Inflammatory macrophage (primary cell): ENCODE results near the gene ROMO1.
"Not testable (repeated sequence)": the region's sequence is repeated elsewhere in the genome, so short reads cannot be mapped to it uniquely, and the experiment has no call there.

Experiments used
- DNase-seq, 2 donors: peaks; one replicate each; pipeline ENCODE4 v3.0.0-alpha.2; 2020 to 2022

The ROMO1 gene

GRCh38 chr20:35681960-35682359 is 17.2 kb upstream of the ROMO1 start:
- no peak for DNase-seq

GRCh38 chr20:35685368-35685767 is 13.8 kb upstream of the ROMO1 start:
- not testable (repeated sequence) for DNase-seq

- DNase-seq = not testable (repeated sequence)
Observed at GRCh38 chr20:35686872-35687271, 12.3 kb upstream of the ROMO1 start.

- no peak for DNase-seq
Observed at GRCh38 chr20:35690265-35690664, 8.9 kb upstream of the ROMO1 start.

GRCh38 chr20:35695245-35695749 is 3.9 kb upstream of the ROMO1 start:
- DNase-seq = no peak

GRCh38 chr20:35695978-35696377 is 3.2 kb upstream of the ROMO1 start:
- no peak for DNase-seq

GRCh38 chr20:35697696-35698297 is 1.4 kb upstream of the ROMO1 start:
- no peak for DNase-seq

GRCh38 chr20:35698298-35699126 is 693 bp upstream of the ROMO1 start:
- no peak for DNase-seq

- DNase-seq = no peak
Observed at GRCh38 chr20:35699957-35700624, 886 bp downstream of the ROMO1 start.

- no peak for DNase-seq
Observed at GRCh38 chr20:35700625-35701148, 1.5 kb downstream of the ROMO1 start.

- DNase-seq = no peak
Observed at GRCh38 chr20:35702051-35702823, 3.0 kb downstream of the ROMO1 start.

- no peak for DNase-seq
Observed at GRCh38 chr20:35702824-35703695, 3.9 kb downstream of the ROMO1 start.

GRCh38 chr20:35704514-35705261 is 5.5 kb downstream of the ROMO1 start:
- DNase-seq = no peak

- not testable (repeated sequence) for DNase-seq
Observed at GRCh38 chr20:35705894-35706293, 6.7 kb downstream of the ROMO1 start.

GRCh38 chr20:35706591-35707529 is 7.7 kb downstream of the ROMO1 start:
- not testable (repeated sequence) for DNase-seq

GRCh38 chr20:35708502-35708901 is 9.3 kb downstream of the ROMO1 start:
- no peak for DNase-seq

GRCh38 chr20:35709259-35709658 is 10.1 kb downstream of the ROMO1 start:
- DNase-seq = no peak

- no peak for DNase-seq
Observed at GRCh38 chr20:35710039-35710438, 10.8 kb downstream of the ROMO1 start.

GRCh38 chr20:35710884-35711587 is 11.8 kb downstream of the ROMO1 start:
- DNase-seq = no peak
